K562 (cell line): Measurements from ENCODE around the gene KATNAL2.

Experiments used
- IRF2 ChIP-seq: sonication (generic); formaldehyde crosslinking; IDR thresholded peaks from 2 replicates; pipeline ENCODE4 v1.8.1; 2022; ENCODE audit warnings: mild to moderate bottlenecking, missing genetic modification reagents
- L3MBTL2 ChIP-seq: fragments of 450-650 bp; IDR thresholded peaks from 2 replicates; pipeline ENCODE4 v1.6.1; 2016; ENCODE audit warnings: mild to moderate bottlenecking, moderate library complexity
- SRF ChIP-seq, 2 experiments: fragments of 250-450, 450-650 bp in 1 of 2; sonication (Bioruptor Pico) in 1 of 2; sonication (generic) in 1 of 2; formaldehyde crosslinking; IDR thresholded peaks; 2 replicates each; pipeline versions ENCODE4 v1.5.0 to v1.5.1; 2020 to 2022; ENCODE audit warnings: mild to moderate bottlenecking in 1 of 2, missing genetic modification reagents in 1 of 2
- XRCC5 ChIP-seq: fragments of 200-400 bp; formaldehyde crosslinking; IDR thresholded peaks from 2 replicates; pipeline ENCODE4 v1.6.1; 2017; ENCODE audit warnings: low read depth, mild to moderate bottlenecking, low read length
- ZNF311 ChIP-seq: fragments of 250-450 bp; sonication (Bioruptor Pico); IDR thresholded peaks from 2 replicates; pipeline ENCODE4 v1.4.0; 2020; ENCODE audit warnings: mild to moderate bottlenecking, moderate library complexity

DNA sequence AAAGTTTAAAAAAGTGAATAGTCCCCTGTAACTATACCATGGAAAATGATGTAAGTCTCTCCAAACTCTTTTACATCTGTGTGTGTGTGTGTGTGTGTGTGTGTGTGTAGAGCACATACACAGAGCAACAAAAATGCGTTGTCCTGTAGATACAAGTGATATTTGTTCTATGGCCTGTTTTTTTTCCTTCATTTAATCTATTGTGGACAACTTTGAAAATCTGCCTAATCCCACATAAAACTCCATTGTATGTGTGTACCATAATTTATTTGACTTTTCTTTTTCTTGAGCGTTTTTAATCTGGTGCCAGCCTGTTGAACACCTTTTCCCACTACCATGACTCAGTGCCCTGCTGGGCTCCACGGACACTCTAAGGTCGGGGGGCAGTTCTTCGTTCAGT lies 170.3 kb downstream of the KATNAL2 start:
- TF ChIP-seq SRF (CRISPR knock-in tag; IDR thresholded peaks at IDR 0.05) (no peak), XRCC5 (no peak), ZNF311 (CRISPR knock-in tag) (no peak), L3MBTL2 (no peak), IRF2 (CRISPR knock-in tag) (no peak)
